Keratinocyte (primary cell): Measurements from ENCODE around the gene RAX2. TPM values are rescaled to one million over a fixed set of nuclear protein-coding genes. Genes with fewer than 3 reads are reported as not detected.

ENCODE experiments used
- DNase-seq: peaks from one replicate; pipeline ENCODE4 v3.0.0-alpha.2; 2011; ENCODE audit warnings: low read depth, missing footprints, low spot score
- FAIRE-seq: peaks from 2 replicates; lab custom pipeline; 2011; peaks lifted over from hg19 to GRCh38; lab: Jason Lieb, UNC
- H2AFZ ChIP-seq: 2 replicates; pipeline ENCODE4 v1.6.0; 2012; ENCODE audit warnings: low read length, control low read depth, inconsistent platforms; ENCODE audit not compliant: control insufficient read depth
- H3K27ac ChIP-seq: 2 replicates; pipeline ENCODE4 v1.5.1; 2011; ENCODE audit warnings: low read length; ENCODE audit not compliant: control insufficient read depth, insufficient read depth
- H3K27me3 ChIP-seq: 3 replicates; pipeline ENCODE4 v1.6.0; 2011; ENCODE audit warnings: low read length; ENCODE audit not compliant: control insufficient read depth, insufficient read depth; ENCODE audit errors: extremely low read depth
- H3K36me3 ChIP-seq, 2 experiments: 2 replicates in 1 of 2; 3 replicates in 1 of 2; pipeline ENCODE4 v1.5.1; 2011; ENCODE audit warnings: low read length in 2 of 2, mild to moderate bottlenecking in 1 of 2; ENCODE audit not compliant: control insufficient read depth in 2 of 2, insufficient read depth in 2 of 2; ENCODE audit errors: extremely low read depth in 1 of 2
- H3K4me1 ChIP-seq: 3 replicates; pipeline ENCODE4 v1.5.1; 2011; ENCODE audit warnings: low read length; ENCODE audit not compliant: control insufficient read depth, insufficient read depth; ENCODE audit errors: extremely low read depth
- H3K4me2 ChIP-seq: 3 replicates; pipeline ENCODE4 v1.6.0; 2011; ENCODE audit warnings: low read depth, low read length; ENCODE audit not compliant: control insufficient read depth, insufficient read depth; ENCODE audit errors: extremely low read depth
- H3K4me3 ChIP-seq, 3 experiments: fragments of 200-600 bp in 1 of 3; sonication (generic) in 1 of 3; 2 replicates in 2 of 3; 3 replicates in 1 of 3; pipeline ENCODE4 v1.5.1; 2011 to 2016; ENCODE audit warnings: low read length in 3 of 3, mild to moderate bottlenecking in 3 of 3, control low read depth in 2 of 3, inconsistent platforms in 1 of 3, low read depth in 1 of 3, mixed read lengths in 1 of 3, mixed run types in 1 of 3, moderate library complexity in 1 of 3; ENCODE audit not compliant: control insufficient read depth in 2 of 3, insufficient read depth in 2 of 3; ENCODE audit errors: extremely low read depth in 1 of 3
- H3K79me2 ChIP-seq: 2 replicates; pipeline ENCODE4 v1.6.0; 2012; ENCODE audit warnings: low read length; ENCODE audit not compliant: control insufficient read depth, insufficient read depth
- H3K9ac ChIP-seq: 3 replicates; pipeline ENCODE4 v1.6.0; 2011; ENCODE audit warnings: low read length; ENCODE audit not compliant: control insufficient read depth, insufficient read depth; ENCODE audit errors: extremely low read depth
- H3K9me1 ChIP-seq: 3 replicates; pipeline ENCODE4 v1.6.0; 2011; ENCODE audit warnings: low read length; ENCODE audit not compliant: control insufficient read depth, insufficient read depth; ENCODE audit errors: extremely low read depth
- H3K9me3 ChIP-seq: 2 replicates; pipeline ENCODE4 v1.5.1; 2012; ENCODE audit warnings: low read depth, low read length; ENCODE audit not compliant: control insufficient read depth
- H4K20me1 ChIP-seq: 3 replicates; pipeline ENCODE4 v1.6.0; 2011; ENCODE audit warnings: low read length; ENCODE audit not compliant: control insufficient read depth, insufficient read depth; ENCODE audit errors: extremely low read depth
- EZH2 ChIP-seq: IDR thresholded peaks from one replicate; pipeline ENCODE4 v1.6.1; 2012; ENCODE audit warnings: inconsistent platforms, mild to moderate bottlenecking, low read length, moderate library complexity
- dilution Hi-C: fragments of 300-500 bp; cut with MboI; formaldehyde crosslinking; loops from one replicate; pipeline ENCODE4 v1.7.0; 2020; ENCODE audit warnings: low sequenced_read_pairs; ENCODE audit not compliant: extremely low pct_ligation_motif_present
- polyA plus RNA-seq, 5 experiments: library from polyadenylated mRNA; depleted of rRNA in 3 of 5; stranded (reverse) in 3 of 5; stranded (forward) in 1 of 5; unstranded in 1 of 5; fragments of >200 nt; gene quantifications; 1 replicate in 1 of 5; 2 replicates in 3 of 5; 3 replicates in 1 of 5; pipeline versions ENCODE4 v1.2.1 to v1.2.3, GENCODE V29; 2011 to 2012; ENCODE audit warnings: missing spikeins in 2 of 5, low read depth in 1 of 5, low replicate concordance in 1 of 5
- TF ChIP-seq, protein P1 (sequence below), 3 experiments: IDR thresholded peaks in 1 of 3; conservative IDR thresholded peaks in 1 of 3; optimal IDR thresholded peaks in 1 of 3; 2 replicates in 2 of 3; 3 replicates in 1 of 3; pipeline versions ENCODE3 to v1.5.1; 2011; ENCODE audit warnings: low read length in 3 of 3, mild to moderate bottlenecking in 3 of 3, moderate library complexity in 2 of 3, control low read depth in 1 of 3, inconsistent platforms in 1 of 3; ENCODE audit not compliant: insufficient read depth in 2 of 3; ENCODE audit errors: extremely low read depth in 1 of 3

Gene RAX2
- polyA plus RNA-seq, 1 donor (not counting 4 experiments of a cell fraction or from before 2014, with no cell fraction given) = not detected

DNA sequence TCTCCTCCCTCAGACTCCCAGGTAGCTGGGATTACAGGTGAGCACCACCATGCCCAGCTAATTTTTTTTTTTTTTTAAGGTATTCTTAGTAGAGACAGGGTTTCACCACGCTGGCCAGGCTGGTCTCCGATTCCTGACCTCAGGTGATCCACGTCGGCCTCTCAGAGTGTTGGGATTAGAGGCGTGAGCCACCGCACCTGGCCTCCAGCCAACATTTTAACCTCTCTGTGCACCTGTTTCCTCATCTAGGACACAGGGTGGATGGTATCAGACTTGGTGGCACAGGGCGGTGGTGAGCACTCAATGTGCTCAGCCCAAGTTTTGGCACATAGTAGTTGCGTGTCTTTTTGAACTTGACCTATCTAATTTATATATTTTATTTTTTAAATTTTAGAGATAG lies 23.1 kb downstream of the RAX2 start:
- no peak overlapping the region for H3K9ac ChIP-seq
- dilution Hi-C loops = no loop called here
- no peak overlapping the region for H3K4me2 ChIP-seq
- H3K79me2 ChIP-seq = no peaks in the 10 kb centered on the region
- no peak overlapping the region for H2AFZ ChIP-seq
- peaks cover 3 to 10% of the 10 kb centered on the region in 2 experiments for H3K36me3 ChIP-seq
- H4K20me1 ChIP-seq = no peaks in the 10 kb centered on the region
- no peaks in the 10 kb centered on the region for H3K9me1 ChIP-seq
- H3K4me1 ChIP-seq = no peaks in the 10 kb centered on the region
- H3K27me3 ChIP-seq = no peaks in the 10 kb centered on the region
- FAIRE-seq (no peak), DNase-seq (no peak)
- no peak overlapping the region for H3K27ac ChIP-seq
- H3K4me3 ChIP-seq = no peak overlapping the region
- TF ChIP-seq EZH2 = no peak
- TF ChIP-seq, protein P1, sequence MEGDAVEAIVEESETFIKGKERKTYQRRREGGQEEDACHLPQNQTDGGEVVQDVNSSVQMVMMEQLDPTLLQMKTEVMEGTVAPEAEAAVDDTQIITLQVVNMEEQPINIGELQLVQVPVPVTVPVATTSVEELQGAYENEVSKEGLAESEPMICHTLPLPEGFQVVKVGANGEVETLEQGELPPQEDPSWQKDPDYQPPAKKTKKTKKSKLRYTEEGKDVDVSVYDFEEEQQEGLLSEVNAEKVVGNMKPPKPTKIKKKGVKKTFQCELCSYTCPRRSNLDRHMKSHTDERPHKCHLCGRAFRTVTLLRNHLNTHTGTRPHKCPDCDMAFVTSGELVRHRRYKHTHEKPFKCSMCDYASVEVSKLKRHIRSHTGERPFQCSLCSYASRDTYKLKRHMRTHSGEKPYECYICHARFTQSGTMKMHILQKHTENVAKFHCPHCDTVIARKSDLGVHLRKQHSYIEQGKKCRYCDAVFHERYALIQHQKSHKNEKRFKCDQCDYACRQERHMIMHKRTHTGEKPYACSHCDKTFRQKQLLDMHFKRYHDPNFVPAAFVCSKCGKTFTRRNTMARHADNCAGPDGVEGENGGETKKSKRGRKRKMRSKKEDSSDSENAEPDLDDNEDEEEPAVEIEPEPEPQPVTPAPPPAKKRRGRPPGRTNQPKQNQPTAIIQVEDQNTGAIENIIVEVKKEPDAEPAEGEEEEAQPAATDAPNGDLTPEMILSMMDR (optimal IDR thresholded peaks at IDR 0.05 in 1 of 3, IDR thresholded peaks at IDR 0.05 in 1 of 3, conservative IDR thresholded peaks at IDR 0.05 in 1 of 3; ENCODE audit: extremely low read depth in 1 of 3, insufficient read depth in 2 of 3, low read length in 3 of 3) = no peak
- H3K9me3 ChIP-seq = no peaks in the 10 kb centered on the region

DNA sequence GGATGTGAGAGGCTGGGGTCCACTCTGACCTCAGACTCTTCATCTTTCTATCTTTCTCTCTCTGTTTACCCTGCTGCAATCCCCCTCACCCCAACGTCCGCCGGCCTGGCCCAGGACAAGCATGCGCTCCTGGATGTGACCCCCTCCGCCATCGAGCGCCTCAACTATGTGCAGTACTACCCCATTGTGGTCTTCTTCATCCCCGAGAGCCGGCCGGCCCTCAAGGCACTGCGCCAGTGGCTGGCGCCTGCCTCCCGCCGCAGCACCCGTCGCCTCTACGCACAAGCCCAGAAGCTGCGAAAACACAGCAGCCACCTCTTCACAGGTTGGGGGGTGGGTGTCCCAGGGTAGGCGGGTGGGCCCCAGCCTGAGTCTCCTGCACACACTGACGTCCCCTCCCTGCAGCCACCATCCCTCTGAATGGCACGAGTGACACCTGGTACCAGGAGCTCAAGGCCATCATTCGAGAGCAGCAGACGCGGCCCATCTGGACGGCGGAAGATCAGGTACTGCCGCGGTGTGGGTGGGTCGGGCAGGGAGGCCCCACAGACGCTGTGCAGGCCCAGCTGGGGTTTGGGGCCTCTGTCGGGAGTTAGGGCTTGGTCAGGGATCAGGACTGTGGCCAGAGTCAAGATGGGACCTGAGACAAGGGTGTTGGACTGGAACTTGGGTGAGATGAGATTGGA lies 25.5 kb downstream of the RAX2 start:
- FAIRE-seq (no peak), DNase-seq (no peak)
- Histone ChIP-seq H3K4me1 (no peaks in the 10 kb centered on the region), H3K27me3 (no peaks in the 10 kb centered on the region), H2AFZ (no peak overlapping the region), H3K4me2 (no peak overlapping the region), H3K9me3 (no peaks in the 10 kb centered on the region), H3K79me2 (no peaks in the 10 kb centered on the region), H3K4me3 (no peak overlapping the region), H3K9me1 (peaks cover 2% of the 10 kb centered on the region), H3K9ac (no peak overlapping the region), H3K27ac (no peak overlapping the region), H4K20me1 (no peaks in the 10 kb centered on the region), H3K36me3 (peaks cover 3 to 7% of the 10 kb centered on the region in 2 experiments)
- dilution Hi-C loops = no loop called here
- TF ChIP-seq, protein P1 (optimal IDR thresholded peaks at IDR 0.05 in 1 of 3, IDR thresholded peaks at IDR 0.05 in 1 of 3, conservative IDR thresholded peaks at IDR 0.05 in 1 of 3; ENCODE audit: extremely low read depth in 1 of 3, insufficient read depth in 2 of 3, low read length in 3 of 3) = no peak
- TF ChIP-seq EZH2 = no peak
